Natural killer cell (primary cell): ENCODE data around the gene CSNK1D. TPM values are rescaled to one million over a fixed set of nuclear protein-coding genes. Genes with fewer than 3 reads are reported as not detected.
"Not testable (repeated sequence)": the region's sequence is repeated elsewhere in the genome, so short reads cannot be mapped to it uniquely, and the experiment has no call there.

Source experiments
- ATAC-seq, 3 donors: fragments of 150-1000 bp in 2 of 3; fragments of 200-7000 bp in 1 of 3; cut with Tn5 transposase; 1 replicate in 1 of 3; 2 replicates in 2 of 3; pipeline ENCODE4 v1.10.0; 2021; ENCODE audit warnings: mild to moderate bottlenecking in 2 of 3, moderate library complexity in 2 of 3
- DNase-seq, 2 donors: peaks; one replicate each; pipeline versions ENCODE4 v3.0.0 to v3.0.0-alpha.2; 2013 to 2021; ENCODE audit warnings: mixed read lengths in 1 of 2
- H3K27ac ChIP-seq: one replicate; pipeline ENCODE4 v1.5.1; 2013; ENCODE audit warnings: mild to moderate bottlenecking, low read length
- H3K27me3 ChIP-seq: one replicate; pipeline ENCODE4 v1.6.1; 2013; ENCODE audit warnings: low read length; ENCODE audit not compliant: control insufficient read depth, insufficient read depth
- H3K36me3 ChIP-seq: one replicate; pipeline ENCODE4 v1.6.1; 2013; ENCODE audit warnings: low read length; ENCODE audit not compliant: control insufficient read depth, insufficient read depth
- H3K4me1 ChIP-seq: one replicate; pipeline ENCODE4 v1.6.1; 2013; ENCODE audit warnings: low read length; ENCODE audit not compliant: control insufficient read depth, insufficient read depth
- H3K4me3 ChIP-seq: one replicate; pipeline ENCODE4 v1.5.1; 2013; ENCODE audit warnings: low read length
- H3K9me3 ChIP-seq: one replicate; pipeline ENCODE4 v1.6.1; 2013; ENCODE audit warnings: low read length; ENCODE audit not compliant: control insufficient read depth, insufficient read depth
- H3K27ac Mint-ChIP-seq, 2 donors: one replicate each; pipeline ENCODE4 v1.8.0; 2022; ENCODE audit warnings: mild to moderate bottlenecking in 2 of 2, mixed read lengths in 2 of 2, moderate library complexity in 1 of 2
- H3K27me3 Mint-ChIP-seq, 2 donors: one replicate each; pipeline ENCODE4 v1.8.0; 2022; ENCODE audit warnings: low read depth in 2 of 2, mixed read lengths in 2 of 2
- H3K36me3 Mint-ChIP-seq: one replicate; pipeline ENCODE4 v1.8.0; 2022; ENCODE audit warnings: mixed read lengths
- H3K4me1 Mint-ChIP-seq, 2 donors: one replicate each; pipeline ENCODE4 v1.8.0; 2022; ENCODE audit warnings: mixed read lengths in 2 of 2
- H3K4me3 Mint-ChIP-seq: one replicate; pipeline ENCODE4 v1.8.0; 2022; ENCODE audit warnings: mild to moderate bottlenecking, moderate library complexity, mixed read lengths
- H3K9me3 Mint-ChIP-seq, 2 donors: one replicate each; pipeline ENCODE4 v1.8.0; 2022; ENCODE audit warnings: mixed read lengths in 2 of 2
- WGBS: methylation state at CpG from one replicate; pipeline ENCODE4 v1.1.7; 2013; ENCODE audit warnings: missing lambda C conversion rate; ENCODE audit not compliant: insufficient coverage; 5-methylcytosine and 5-hydroxymethylcytosine counted together
- intact Hi-C: fragments of 100-400 bp; cut with micrococcal nuclease; formaldehyde crosslinking; loops from one replicate; pipeline ENCODE4 v1.14.2; 2022
- total RNA-seq, 4 donors: library from RNA; stranded (reverse); fragments of 120-200 nt in 1 of 4; gene quantifications; one replicate each; pipeline versions ENCODE4 v1.2.3 to v1.2.4, GENCODE V29; 2013 to 2022
- TF ChIP-seq, protein P1 (sequence below): fragments of 200-600 bp; IDR thresholded peaks from one replicate; pipeline ENCODE4 v1.8.0; 2022; ENCODE audit warnings: antibody characterized with exemption

Gene CSNK1D
- total RNA-seq, 3 donors from 2014 or later (not counting 1 experiment from before 2014, with no cell fraction given), result 423 to 475 (median 468) TPM

GRCh38 chr17:82255402-82255972, 18.0 kb downstream of the CSNK1D start:
- ATAC-seq (no peak), DNase-seq (no peak)
- Histone ChIP-seq H3K27me3 (no peaks in the 10 kb centered on the region), H3K36me3 (peaks cover 65% of the 10 kb centered on the region), H3K4me3 (no peak overlapping the region), H3K9me3 (no peaks in the 10 kb centered on the region), H3K4me1 (peaks cover 12% of the 10 kb centered on the region), H3K27ac (no peak overlapping the region)
- Mint-ChIP-seq H3K4me1 (peaks cover 39 to 48% of the 10 kb centered on the region in 2 donors), H3K36me3 (peaks cover 29% of the 10 kb centered on the region), H3K27me3 (no peaks in the 10 kb centered on the region), H3K4me3 (peak overlapping the region; percentile 75), H3K27ac (peak overlapping the region; percentile 100), H3K9me3 (no peaks in the 10 kb centered on the region)
- WGBS, result 92% methylated on average over 15 of the region's 15 CpGs
- intact Hi-C loops, result loop anchor here (10.0 kb wide), 1 partner anchor 51 kb away; no protein-coding TSS in a partner anchor
- TF ChIP-seq, protein P1, sequence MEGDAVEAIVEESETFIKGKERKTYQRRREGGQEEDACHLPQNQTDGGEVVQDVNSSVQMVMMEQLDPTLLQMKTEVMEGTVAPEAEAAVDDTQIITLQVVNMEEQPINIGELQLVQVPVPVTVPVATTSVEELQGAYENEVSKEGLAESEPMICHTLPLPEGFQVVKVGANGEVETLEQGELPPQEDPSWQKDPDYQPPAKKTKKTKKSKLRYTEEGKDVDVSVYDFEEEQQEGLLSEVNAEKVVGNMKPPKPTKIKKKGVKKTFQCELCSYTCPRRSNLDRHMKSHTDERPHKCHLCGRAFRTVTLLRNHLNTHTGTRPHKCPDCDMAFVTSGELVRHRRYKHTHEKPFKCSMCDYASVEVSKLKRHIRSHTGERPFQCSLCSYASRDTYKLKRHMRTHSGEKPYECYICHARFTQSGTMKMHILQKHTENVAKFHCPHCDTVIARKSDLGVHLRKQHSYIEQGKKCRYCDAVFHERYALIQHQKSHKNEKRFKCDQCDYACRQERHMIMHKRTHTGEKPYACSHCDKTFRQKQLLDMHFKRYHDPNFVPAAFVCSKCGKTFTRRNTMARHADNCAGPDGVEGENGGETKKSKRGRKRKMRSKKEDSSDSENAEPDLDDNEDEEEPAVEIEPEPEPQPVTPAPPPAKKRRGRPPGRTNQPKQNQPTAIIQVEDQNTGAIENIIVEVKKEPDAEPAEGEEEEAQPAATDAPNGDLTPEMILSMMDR, result no peak

DNA sequence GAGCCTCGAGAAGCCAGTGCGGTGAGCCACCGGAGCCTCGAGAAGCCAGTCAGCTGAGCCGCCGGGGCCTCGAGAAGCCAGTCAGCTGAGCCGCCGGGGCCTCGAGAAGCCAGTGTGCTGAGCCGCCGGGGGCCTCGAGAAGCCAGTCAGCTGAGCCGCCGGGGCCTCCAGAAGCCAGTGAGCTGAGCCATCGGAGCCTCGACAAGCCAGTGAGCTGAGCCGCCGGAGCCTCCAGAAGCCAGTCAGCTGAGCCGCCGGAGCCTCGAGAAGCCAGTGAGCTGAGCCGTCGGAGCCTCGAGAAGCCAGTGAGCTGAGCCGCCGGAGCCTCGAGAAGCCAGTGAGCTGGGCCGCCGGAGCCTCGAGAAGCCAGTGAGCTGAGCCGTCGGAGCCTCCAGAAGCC, 18.8 kb downstream of the CSNK1D start:
- H3K9me3 Mint-ChIP-seq, result not testable (repeated sequence)

GRCh38 chr17:82254096-82254495, 19.4 kb downstream of the CSNK1D start:
- not testable (repeated sequence) for DNase-seq, H3K9me3 ChIP-seq, H3K4me3 Mint-ChIP-seq, H3K27ac ChIP-seq, H3K27me3 ChIP-seq, H3K27me3 Mint-ChIP-seq, H3K9me3 Mint-ChIP-seq, H3K27ac Mint-ChIP-seq, ATAC-seq, H3K4me3 ChIP-seq
- Mint-ChIP-seq H3K4me1 (peaks cover 35% of the 10 kb centered on the region in 2 donors), H3K36me3 (peaks cover 26% of the 10 kb centered on the region)
- Histone ChIP-seq H3K4me1 (peaks cover 14% of the 10 kb centered on the region), H3K36me3 (peaks cover 65% of the 10 kb centered on the region)
- 97% methylated on average over 39 of the region's 39 CpGs for WGBS
- intact Hi-C loops, result loop anchor here (10.0 kb wide), 1 partner anchor 49 kb away; no protein-coding TSS in a partner anchor

More for the DNA sequence above, 18.8 kb downstream of the CSNK1D start:
- H3K4me1 ChIP-seq, result peaks cover 14% of the 10 kb centered on the region
- Mint-ChIP-seq H3K27ac (peak overlapping the region in 1 of 2 donors; percentile 100), H3K4me1 (peaks cover 39 to 41% of the 10 kb centered on the region in 2 donors), H3K36me3 (peaks cover 29% of the 10 kb centered on the region)
- DNase-seq, ATAC-seq, H3K4me3 Mint-ChIP-seq, H3K4me3 ChIP-seq, H3K9me3 ChIP-seq, H3K27ac ChIP-seq, H3K27me3 Mint-ChIP-seq, H3K27me3 ChIP-seq: not testable (repeated sequence)
- intact Hi-C loops, result loop anchor here (10.0 kb wide), 1 partner anchor 50 kb away; no protein-coding TSS in a partner anchor
- peaks cover 65% of the 10 kb centered on the region for H3K36me3 ChIP-seq
- WGBS, result 98% methylated on average over 33 of the region's 33 CpGs

DNA sequence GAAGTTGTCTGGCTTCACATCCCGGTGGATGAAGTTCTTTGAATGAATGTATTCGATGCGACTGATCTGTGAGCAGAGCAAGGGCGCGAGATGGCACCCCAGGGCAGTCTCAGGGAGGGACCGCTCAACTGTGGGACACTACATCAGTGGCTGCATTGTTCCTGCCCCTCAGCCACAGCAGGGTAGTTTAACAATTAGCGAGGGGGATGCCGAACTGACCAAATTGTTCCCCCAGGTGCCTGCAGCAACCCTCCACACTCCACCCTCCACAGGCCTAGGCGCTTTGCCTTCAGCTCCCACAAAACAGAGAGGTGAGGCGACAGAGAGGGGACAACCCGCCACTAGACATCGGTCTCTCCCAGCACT, 20.3 kb downstream of the CSNK1D start:
- no peak for ATAC-seq
- peaks cover 24% of the 10 kb centered on the region for H3K36me3 Mint-ChIP-seq
- intact Hi-C loops, result loop anchor here (10.0 kb wide), 1 partner anchor 48 kb away; no protein-coding TSS in a partner anchor

More for the DNA sequence above, 20.3 kb downstream of the CSNK1D start:
- 98% methylated on average over 12 of the region's 12 CpGs for WGBS
- TF ChIP-seq, protein P1, result no peak
- Histone ChIP-seq H3K4me3 (no peak overlapping the region), H3K27me3 (no peaks in the 10 kb centered on the region), H3K4me1 (peaks cover 14% of the 10 kb centered on the region), H3K9me3 (no peaks in the 10 kb centered on the region), H3K27ac (no peak overlapping the region), H3K36me3 (peaks cover 66% of the 10 kb centered on the region)
- no peak for DNase-seq
- no peaks in the 10 kb centered on the region for H3K27me3 Mint-ChIP-seq
- no peak overlapping the region for H3K4me3 Mint-ChIP-seq
- peak overlapping the region; percentile 75 to 79 for H3K27ac Mint-ChIP-seq
- peaks cover 34 to 35% of the 10 kb centered on the region in 2 donors for H3K4me1 Mint-ChIP-seq
- H3K9me3 Mint-ChIP-seq, result no peaks in the 10 kb centered on the region
